GM21717 (cell line): ENCODE measurements around the gene PRAMEF33.
"Not testable (repeated sequence)": the region's sequence is repeated elsewhere in the genome, so short reads cannot be mapped to it uniquely, and the experiment has no call there.

Source experiments
- ATAC-seq: cut with Tn5 transposase; IDR thresholded peaks from one replicate; pipeline ENCODE4 v1.9.1; 2021; ENCODE audit warnings: mild to moderate bottlenecking, moderate library complexity; ENCODE audit not compliant: unreplicated experiment

PRAMEF33 gene

DNA sequence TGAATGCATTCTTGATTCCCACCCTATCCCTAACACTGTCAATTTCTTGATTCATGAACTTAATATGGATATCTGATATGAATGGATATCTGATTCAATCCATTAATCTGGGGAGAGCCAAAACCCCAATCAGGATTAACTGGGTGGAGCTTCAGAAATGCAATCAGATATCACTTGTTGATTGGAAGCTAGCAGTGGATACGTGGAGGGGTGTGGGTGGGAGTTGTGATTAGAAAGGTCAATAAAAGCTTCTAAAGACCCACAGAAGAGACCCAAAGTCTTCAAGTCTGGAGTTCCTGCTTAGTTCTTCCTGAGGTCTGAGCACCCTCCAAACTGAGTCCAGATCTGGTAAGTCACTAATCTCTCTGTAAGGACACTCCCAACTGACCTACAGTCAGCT is at the start of gene PRAMEF33:
Gene PRAMEF33, plus strand, starts transcription at position 301 of the 400 bp plus-strand sequence. CDS start 2,416 bp downstream, outside the sequence.
- not testable (repeated sequence) for ATAC-seq

- ATAC-seq, result not testable (repeated sequence)
Measured at GRCh38 chr1:13253898-13254297, 49.4 kb upstream of the PRAMEF33 start, which contains the start of gene PRAMEF5. Gene PRAMEF5, plus strand, starts transcription at chr1:13254198. Its CDS starts 5,071 bp downstream, at chr1:13259269.

DNA sequence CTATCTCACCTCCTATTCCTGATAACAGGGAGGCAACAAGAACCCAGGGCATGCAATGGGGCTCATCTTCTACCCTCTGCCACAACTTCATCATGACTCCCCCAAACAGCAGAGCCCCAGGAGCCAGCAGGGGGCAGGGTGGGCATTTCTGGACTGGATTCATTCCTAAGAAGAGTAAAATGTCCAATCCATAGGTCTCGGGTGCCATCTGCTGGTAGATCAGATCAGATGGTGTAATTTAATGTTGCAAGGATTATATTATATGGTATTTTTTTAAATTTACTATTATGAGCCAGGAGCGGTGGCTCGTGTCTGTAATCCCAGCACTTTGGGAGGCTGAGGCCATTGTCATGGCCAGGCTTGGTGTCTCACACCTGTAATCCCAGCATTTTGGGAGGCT is 38.2 kb upstream of the PRAMEF33 start:
- ATAC-seq, result not testable (repeated sequence)

GRCh38 chr1:13277016-13277415 is 26.3 kb upstream of the PRAMEF33 start:
- ATAC-seq, result not testable (repeated sequence)

DNA sequence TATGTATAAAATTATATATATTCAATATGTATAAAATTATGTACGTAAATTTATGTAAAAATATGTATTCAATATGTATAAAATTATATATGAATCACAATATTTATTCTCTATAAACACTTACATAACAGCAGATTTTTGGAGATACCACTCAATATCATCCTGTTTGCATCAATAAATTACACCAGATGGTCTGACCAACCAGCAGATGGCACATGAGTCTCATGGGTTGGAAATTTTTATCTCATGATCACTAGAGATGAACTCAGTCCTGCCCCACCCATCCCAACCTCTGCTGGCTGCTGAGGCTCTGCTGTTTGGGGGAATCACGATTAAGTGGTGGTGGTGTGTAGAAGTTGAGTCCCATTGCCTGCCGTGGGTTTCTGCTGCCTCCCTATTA is 23.7 kb upstream of the PRAMEF33 start:
- not testable (repeated sequence) for ATAC-seq

DNA sequence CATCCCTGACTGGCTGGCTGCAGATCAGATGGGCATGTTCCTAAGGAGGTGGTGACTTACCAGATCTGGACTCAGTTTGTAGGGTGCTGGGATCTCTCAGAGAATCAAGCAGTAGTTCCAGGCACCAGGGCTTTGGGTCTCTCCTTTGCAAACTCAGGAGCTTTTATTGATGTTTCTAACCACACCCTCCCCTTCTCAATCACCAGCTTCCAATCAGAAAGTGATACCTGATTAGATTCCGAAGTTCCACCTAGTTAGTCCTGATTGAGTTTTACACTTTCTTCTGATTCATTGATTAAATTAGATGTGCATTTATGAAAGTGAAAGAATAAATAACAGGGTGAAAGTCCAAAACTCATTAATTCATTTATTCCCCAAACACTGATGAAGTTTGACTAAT is 18.3 kb upstream of the PRAMEF33 start, which contains the start of gene PRAMEF8:
Gene PRAMEF8, minus strand, starts transcription at position 101 of the 400 bp plus-strand sequence. CDS start 1,046 bp downstream, outside the sequence.
- not testable (repeated sequence) for ATAC-seq

DNA sequence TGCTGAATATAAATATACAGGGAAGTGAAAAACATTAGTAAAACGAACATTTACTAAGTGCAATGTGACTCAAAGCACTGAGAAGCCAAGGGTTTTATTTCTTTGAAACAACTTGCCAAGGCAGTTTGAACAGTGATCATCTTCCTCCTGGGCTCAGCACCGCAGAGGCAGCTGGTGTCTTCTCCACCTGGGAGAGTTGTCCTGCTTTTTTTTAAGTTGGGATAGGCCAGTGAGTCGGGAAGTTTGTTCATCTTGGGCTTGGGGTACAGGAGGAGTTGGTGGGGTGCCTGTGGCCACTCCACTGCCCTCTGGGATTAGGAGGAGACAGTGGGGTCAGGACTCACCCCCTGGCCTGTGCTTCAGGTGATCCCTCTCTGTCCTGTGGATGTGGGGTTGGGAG is 14.3 kb upstream of the PRAMEF33 start:
- not testable (repeated sequence) for ATAC-seq

DNA sequence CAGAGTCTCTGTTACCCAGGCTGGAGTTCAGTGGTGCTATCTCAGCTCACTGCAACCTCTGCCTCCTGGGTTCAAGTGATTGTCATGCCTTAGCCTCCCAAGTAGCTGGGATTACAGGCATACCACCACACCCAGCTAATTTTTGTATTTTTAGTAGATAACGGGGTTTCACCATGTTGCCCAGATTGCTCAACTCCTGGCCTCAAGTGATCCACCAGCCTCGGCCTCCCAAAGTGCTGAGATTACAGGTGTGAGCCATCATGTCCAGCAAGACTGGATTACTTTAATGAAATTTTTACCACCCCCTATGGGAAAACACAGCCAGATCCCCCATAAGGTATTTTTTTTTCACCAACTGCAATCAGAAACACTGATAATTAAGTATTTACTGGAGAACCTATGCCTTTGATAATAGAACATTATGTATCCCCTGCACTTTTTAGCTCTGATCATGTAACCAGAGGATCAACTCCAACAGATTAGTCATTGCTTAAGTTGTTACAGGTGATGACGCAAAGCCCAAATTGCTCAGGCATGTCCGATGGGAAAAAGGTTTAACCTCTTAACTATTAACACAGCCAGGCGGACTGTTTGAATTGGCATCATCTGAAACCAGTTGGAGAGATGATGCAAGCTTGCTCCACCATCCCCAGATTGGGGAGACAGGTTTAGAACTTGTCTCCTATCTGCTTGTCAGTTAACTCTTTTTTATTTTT is 6.0 kb upstream of the PRAMEF33 start:
- not testable (repeated sequence) for ATAC-seq

DNA sequence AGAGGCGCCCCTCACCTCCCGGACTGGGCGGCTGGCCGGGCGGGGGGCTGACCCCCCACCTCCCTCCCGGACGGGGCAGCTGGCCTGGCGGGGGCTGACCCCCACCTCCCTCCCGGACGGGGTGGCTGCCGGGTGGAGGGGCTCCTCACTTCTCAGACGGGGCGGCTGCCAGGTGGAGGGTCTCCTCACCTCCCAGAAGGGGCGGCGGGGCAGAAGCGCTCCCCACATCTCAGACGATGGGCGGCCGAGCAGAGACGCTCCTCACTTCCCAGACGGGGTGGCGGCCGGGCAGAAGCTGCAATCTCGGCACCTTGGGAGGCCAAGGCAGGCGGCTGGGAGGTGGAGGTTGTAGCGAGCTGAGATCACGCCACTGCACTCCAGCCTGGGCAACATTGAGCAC is 4.6 kb upstream of the PRAMEF33 start:
- ATAC-seq, result not testable (repeated sequence)

GRCh38 chr1:13302197-13302596 is 1.1 kb upstream of the PRAMEF33 start:
- ATAC-seq, result not testable (repeated sequence)

- ATAC-seq, result not testable (repeated sequence)
Measured at GRCh38 chr1:13315281-13315680, 11.9 kb downstream of the PRAMEF33 start, which contains the start of gene PRAMEF15. Gene PRAMEF15, plus strand, starts transcription at chr1:13315581. Its CDS starts 2,827 bp downstream, at chr1:13318408.

- ATAC-seq, result not testable (repeated sequence)
Measured at GRCh38 chr1:13342496-13342895, 39.2 kb downstream of the PRAMEF33 start.

DNA sequence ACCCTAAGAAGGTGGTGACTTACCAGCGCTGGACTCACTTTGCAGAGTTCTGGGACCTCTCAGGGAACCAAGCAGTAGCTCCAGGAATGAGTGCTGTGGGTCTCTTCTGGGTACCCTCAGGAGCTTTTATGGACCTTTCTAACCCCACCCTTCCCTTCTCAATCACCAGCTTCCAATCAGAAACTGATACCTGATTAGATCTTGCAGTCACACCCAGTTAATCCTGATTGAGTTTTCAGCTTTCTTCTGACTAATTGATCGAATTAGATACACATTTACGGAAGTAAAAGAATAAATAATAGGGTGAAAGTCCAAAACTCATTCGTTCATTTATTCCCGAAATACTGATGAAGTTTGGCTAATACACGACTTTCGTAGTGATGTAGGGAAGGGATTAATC is 43.7 kb downstream of the PRAMEF33 start, which contains the start of gene PRAMEF14:
Gene PRAMEF14, minus strand, starts transcription at position 101 of the 400 bp plus-strand sequence. CDS start 1,820 bp downstream, outside the sequence.
- not testable (repeated sequence) for ATAC-seq

DNA sequence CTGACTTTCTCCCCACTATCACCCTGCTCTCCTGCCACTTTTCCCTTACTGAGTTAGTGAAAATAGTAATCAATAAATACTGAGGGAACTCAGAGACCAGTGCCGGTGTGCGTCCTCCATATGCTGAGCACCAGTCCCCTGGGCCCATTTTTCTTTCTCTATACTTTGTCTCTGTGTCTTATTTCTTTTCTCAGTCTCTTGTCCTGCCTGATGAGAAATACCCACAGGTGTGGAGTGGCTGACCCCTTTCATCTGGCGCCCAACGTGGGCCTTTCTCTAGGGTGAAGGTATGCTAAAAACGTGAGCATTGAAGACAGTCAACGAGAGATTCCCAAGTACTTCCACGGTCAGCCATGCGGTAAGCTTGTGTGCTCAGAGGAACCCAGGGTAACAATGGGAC is 50.1 kb downstream of the PRAMEF33 start:
- ATAC-seq, result not testable (repeated sequence)

- ATAC-seq, result not testable (repeated sequence)
Measured at GRCh38 chr1:13354475-13354874, 51.1 kb downstream of the PRAMEF33 start.

DNA sequence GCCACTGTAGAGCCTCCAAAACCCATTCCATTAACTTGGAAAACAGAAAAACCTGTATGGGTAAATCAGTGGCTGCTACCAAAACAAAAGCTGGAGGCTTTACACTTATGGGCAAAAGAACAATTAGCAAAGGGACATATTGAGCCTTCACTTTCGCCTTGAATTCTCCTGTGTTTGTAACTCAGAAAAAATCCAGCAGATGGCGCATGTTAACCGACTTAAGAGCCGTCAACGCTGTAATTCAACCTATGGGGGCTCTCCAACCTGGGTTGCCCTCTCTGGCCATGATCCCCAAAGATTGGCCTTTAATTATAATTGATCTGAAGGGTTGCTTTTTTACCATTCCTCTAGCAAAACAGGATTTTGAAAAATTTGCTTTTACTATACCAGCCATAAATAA is 53.4 kb downstream of the PRAMEF33 start:
- not testable (repeated sequence) for ATAC-seq
